ENCODE data around the gene KSR1. TPM values are rescaled to one million over a fixed set of nuclear protein-coding genes. Genes with fewer than 3 reads are reported as not detected.

KSR1 gene
- total RNA-seq, 1 donor from 2014 or later, result 90.2 TPM

- Mint-ChIP-seq H3K27ac (ENCODE audit: unreplicated experiment) (no peak overlapping the region), H3K4me3 (ENCODE audit: unreplicated experiment) (no peak overlapping the region), H3K27me3 (ENCODE audit: low read depth, unreplicated experiment) (no peaks in the 10 kb centered on the region), H3K4me1 (ENCODE audit: low read depth, unreplicated experiment) (peaks cover 61% of the 10 kb centered on the region), H3K36me3 (ENCODE audit: low read depth, unreplicated experiment) (peaks cover 7% of the 10 kb centered on the region), H3K9me3 (ENCODE audit: unreplicated experiment) (no peaks in the 10 kb centered on the region)
- no peak for TF ChIP-seq CTCF (IDR thresholded peaks at IDR 0.05; ENCODE audit: insufficient read depth, low read depth, low read length)
- TF ChIP-seq EZH2 (IDR thresholded peaks at IDR 0.05; ENCODE audit: insufficient read depth, low read length), result no peak
- Histone ChIP-seq H3K4me2 (ENCODE audit: low read length) (no peak overlapping the region), H3K9me3 (ENCODE audit: insufficient read depth, low read depth, low read length) (no peaks in the 10 kb centered on the region), H3K36me3 (ENCODE audit: insufficient read depth, low read length) (no peaks in the 10 kb centered on the region), H3K27me3 (ENCODE audit: insufficient read depth, low read length) (no peaks in the 10 kb centered on the region), H4K20me1 (ENCODE audit: insufficient read depth, low read length) (peaks cover 83% of the 10 kb centered on the region), H3K4me3 (ENCODE audit: insufficient read depth, low read depth, low read length) (no peak overlapping the region), H3K27ac (ENCODE audit: low read depth, low read length) (no peak overlapping the region), H3K9ac (ENCODE audit: low read length) (no peak overlapping the region), H2AFZ (ENCODE audit: low read depth, low read length) (no peak overlapping the region), H3K79me2 (ENCODE audit: insufficient read depth, low read length) (peaks cover 86% of the 10 kb centered on the region), H3K4me1 (ENCODE audit: insufficient read depth, low read length) (peaks cover 66% of the 10 kb centered on the region)
- FAIRE-seq (no peak), DNase-seq (ENCODE audit: low read depth) (no peak)
Measured at GRCh38 chr17:27542841-27543463, 86.7 kb downstream of the KSR1 start.

DNA sequence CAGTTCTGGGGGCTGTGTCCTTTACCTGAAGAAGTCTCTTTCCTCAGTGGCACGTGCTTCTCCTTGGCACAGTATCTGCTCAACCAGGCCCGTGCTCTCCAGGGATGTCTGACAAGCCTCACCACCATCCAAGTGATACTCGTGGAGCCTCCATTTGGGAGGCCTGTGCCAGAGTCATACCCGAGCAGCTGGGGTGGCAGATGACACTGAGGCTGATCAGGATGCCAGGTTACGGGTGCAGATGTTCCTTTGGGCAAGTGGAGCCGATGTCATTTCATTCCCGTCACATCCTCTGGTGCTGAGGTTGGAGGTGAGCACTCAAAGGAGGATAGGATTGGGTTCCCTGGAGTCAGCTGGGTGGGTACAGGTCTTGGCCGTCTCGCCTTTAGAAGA, 87.2 kb downstream of the KSR1 start:
- Histone ChIP-seq H3K9ac (ENCODE audit: low read length) (no peak overlapping the region), H3K27me3 (ENCODE audit: insufficient read depth, low read length) (no peaks in the 10 kb centered on the region), H3K79me2 (ENCODE audit: insufficient read depth, low read length) (peaks cover 84% of the 10 kb centered on the region), H4K20me1 (ENCODE audit: insufficient read depth, low read length) (peaks cover 82% of the 10 kb centered on the region), H3K4me3 (ENCODE audit: insufficient read depth, low read depth, low read length) (no peak overlapping the region), H3K4me1 (ENCODE audit: insufficient read depth, low read length) (peaks cover 61% of the 10 kb centered on the region), H3K4me2 (ENCODE audit: low read length) (no peak overlapping the region), H3K27ac (ENCODE audit: low read depth, low read length) (no peak overlapping the region), H3K9me3 (ENCODE audit: insufficient read depth, low read depth, low read length) (no peaks in the 10 kb centered on the region), H2AFZ (ENCODE audit: low read depth, low read length) (no peak overlapping the region), H3K36me3 (ENCODE audit: insufficient read depth, low read length) (no peaks in the 10 kb centered on the region)
- no peak for DNase-seq (ENCODE audit: low read depth)
- no peak for FAIRE-seq
- Mint-ChIP-seq H3K36me3 (ENCODE audit: low read depth, unreplicated experiment) (peaks cover 7% of the 10 kb centered on the region), H3K4me1 (ENCODE audit: low read depth, unreplicated experiment) (peaks cover 56% of the 10 kb centered on the region), H3K27me3 (ENCODE audit: low read depth, unreplicated experiment) (no peaks in the 10 kb centered on the region), H3K27ac (ENCODE audit: unreplicated experiment) (no peak overlapping the region), H3K9me3 (ENCODE audit: unreplicated experiment) (no peaks in the 10 kb centered on the region), H3K4me3 (ENCODE audit: unreplicated experiment) (no peak overlapping the region)
- no peak for TF ChIP-seq EZH2 (IDR thresholded peaks at IDR 0.05; ENCODE audit: insufficient read depth, low read length)
- no peak for TF ChIP-seq CTCF (IDR thresholded peaks at IDR 0.05; ENCODE audit: insufficient read depth, low read depth, low read length)

- Histone ChIP-seq H2AFZ (ENCODE audit: low read depth, low read length) (no peak overlapping the region), H4K20me1 (ENCODE audit: insufficient read depth, low read length) (peaks cover 77% of the 10 kb centered on the region), H3K4me3 (ENCODE audit: insufficient read depth, low read depth, low read length) (no peak overlapping the region), H3K36me3 (ENCODE audit: insufficient read depth, low read length) (no peaks in the 10 kb centered on the region), H3K9me3 (ENCODE audit: insufficient read depth, low read depth, low read length) (no peaks in the 10 kb centered on the region), H3K79me2 (ENCODE audit: insufficient read depth, low read length) (peaks cover 84% of the 10 kb centered on the region), H3K27me3 (ENCODE audit: insufficient read depth, low read length) (no peaks in the 10 kb centered on the region), H3K4me1 (ENCODE audit: insufficient read depth, low read length) (peaks cover 56% of the 10 kb centered on the region), H3K9ac (ENCODE audit: low read length) (no peak overlapping the region), H3K27ac (ENCODE audit: low read depth, low read length) (no peak overlapping the region), H3K4me2 (ENCODE audit: low read length) (no peak overlapping the region)
- Mint-ChIP-seq H3K9me3 (ENCODE audit: unreplicated experiment) (no peaks in the 10 kb centered on the region), H3K4me3 (ENCODE audit: unreplicated experiment) (peak overlapping the region; percentile 34), H3K27ac (ENCODE audit: unreplicated experiment) (no peak overlapping the region), H3K4me1 (ENCODE audit: low read depth, unreplicated experiment) (peaks cover 51% of the 10 kb centered on the region), H3K36me3 (ENCODE audit: low read depth, unreplicated experiment) (peaks cover 7% of the 10 kb centered on the region), H3K27me3 (ENCODE audit: low read depth, unreplicated experiment) (no peaks in the 10 kb centered on the region)
- TF ChIP-seq EZH2 (IDR thresholded peaks at IDR 0.05; ENCODE audit: insufficient read depth, low read length), result no peak
- no peak for TF ChIP-seq CTCF (IDR thresholded peaks at IDR 0.05; ENCODE audit: insufficient read depth, low read depth, low read length)
- DNase-seq (ENCODE audit: low read depth) (no peak), FAIRE-seq (no peak)
Measured at GRCh38 chr17:27543958-27544349, 87.7 kb downstream of the KSR1 start.
